GM23338 (cell line): ENCODE results near the gene BRAF. TPM values are rescaled to one million over a fixed set of nuclear protein-coding genes. Genes with fewer than 3 reads are reported as not detected.

ENCODE experiments used
- ATAC-seq: fragments of 200-7000 bp; cut with Tn5 transposase; 3 replicates; pipeline ENCODE4 v1.9.1; 2020
- DNase-seq: peaks from one replicate; pipeline ENCODE4 v3.0.0-alpha.2; 2015; ENCODE audit warnings: low spot score
- H2AFZ ChIP-seq: fragments of 200-600 bp; sonication (generic); 2 replicates; pipeline ENCODE4 v1.8.0; 2016; ENCODE audit warnings: antibody characterized with exemption, mild to moderate bottlenecking, moderate library complexity
- H3F3A ChIP-seq: fragments of 200-600 bp; sonication (generic); replicated peaks from 2 replicates; pipeline ENCODE4 v1.8.0; 2017; ENCODE audit warnings: antibody characterized with exemption, mixed run types, low read depth
- H3K27ac ChIP-seq: fragments of 200-600 bp; sonication (generic); 2 replicates; pipeline ENCODE4 v1.6.1; 2016; ENCODE audit warnings: low read depth
- H3K27me3 ChIP-seq: fragments of 200-600 bp; sonication (generic); 2 replicates; pipeline ENCODE4 v1.8.0; 2016; ENCODE audit warnings: mild to moderate bottlenecking, mixed run types, moderate library complexity; ENCODE audit not compliant: insufficient read depth
- H3K36me3 ChIP-seq: fragments of 200-600 bp; sonication (generic); 2 replicates; pipeline ENCODE4 v1.8.0; 2016; ENCODE audit warnings: mild to moderate bottlenecking; ENCODE audit not compliant: insufficient read depth
- H3K4me1 ChIP-seq: fragments of 200-600 bp; sonication (generic); 2 replicates; pipeline ENCODE4 v1.8.0; 2016; ENCODE audit warnings: mild to moderate bottlenecking, moderate library complexity; ENCODE audit not compliant: insufficient read depth
- H3K4me2 ChIP-seq: fragments of 200-600 bp; sonication (generic); 2 replicates; pipeline ENCODE4 v1.7.1; 2017; ENCODE audit warnings: mixed run types
- H3K4me3 ChIP-seq: fragments of 200-600 bp; sonication (generic); 2 replicates; pipeline ENCODE4 v1.6.1; 2016; ENCODE audit warnings: mixed run types
- H3K79me2 ChIP-seq: fragments of 200-600 bp; sonication (generic); replicated peaks from 2 replicates; pipeline ENCODE4 v1.8.0; 2017; ENCODE audit warnings: mild to moderate bottlenecking; ENCODE audit not compliant: insufficient read depth
- H3K9me2 ChIP-seq: fragments of 200-600 bp; sonication (generic); 2 replicates; pipeline ENCODE4 v1.8.0; 2017; ENCODE audit not compliant: insufficient read depth
- H4K20me1 ChIP-seq: fragments of 200-600 bp; sonication (generic); replicated peaks from 2 replicates; pipeline ENCODE4 v1.8.0; 2017; ENCODE audit warnings: mild to moderate bottlenecking; ENCODE audit not compliant: insufficient read depth
- H3K27ac Mint-ChIP-seq: 2 replicates; pipeline ENCODE4 v1.8.0; 2020; ENCODE audit warnings: inconsistent platforms, mild to moderate bottlenecking, moderate library complexity, mixed read lengths
- H3K27me3 Mint-ChIP-seq: 3 replicates; pipeline ENCODE4 v1.8.0; 2022; ENCODE audit warnings: low read depth, mild to moderate bottlenecking, moderate library complexity, mixed read lengths, inconsistent platforms; ENCODE audit not compliant: insufficient read depth, poor library complexity
- H3K36me3 Mint-ChIP-seq: 3 replicates; pipeline ENCODE4 v1.8.0; 2021; ENCODE audit warnings: low read depth, mild to moderate bottlenecking, inconsistent platforms, moderate library complexity, mixed read lengths
- H3K4me1 Mint-ChIP-seq: 3 replicates; pipeline ENCODE4 v1.8.0; 2020; ENCODE audit warnings: mild to moderate bottlenecking, inconsistent platforms, mixed read lengths
- H3K4me3 Mint-ChIP-seq: 3 replicates; pipeline ENCODE4 v1.8.0; 2021; ENCODE audit warnings: moderate library complexity, mild to moderate bottlenecking, inconsistent platforms, mixed read lengths
- H3K9me3 Mint-ChIP-seq: 3 replicates; pipeline ENCODE4 v1.8.0; 2020; ENCODE audit warnings: moderate library complexity, mild to moderate bottlenecking, inconsistent platforms, mixed read lengths
- CREB1 ChIP-seq: fragments of 250-450 bp; sonication (Bioruptor Pico); IDR thresholded peaks from 2 replicates; pipeline ENCODE4 v1.5.0; 2020; ENCODE audit warnings: low read depth, mild to moderate bottlenecking, moderate library complexity
- ETS1 ChIP-seq: IDR thresholded peaks from 2 replicates; pipeline ENCODE4 v1.6.1; 2016; ENCODE audit warnings: antibody characterized with exemption
- EZH2 ChIP-seq: fragments of 200-600 bp; sonication (generic); IDR thresholded peaks from one replicate; pipeline ENCODE4 v1.8.0; 2017; ENCODE audit warnings: antibody characterized with exemption, mild to moderate bottlenecking, low read depth; ENCODE audit not compliant: unreplicated experiment
- EZH2phosphoT487 ChIP-seq: fragments of 200-600 bp; sonication (generic); IDR thresholded peaks from one replicate; pipeline ENCODE4 v1.8.1; 2018; ENCODE audit warnings: antibody characterized with exemption; ENCODE audit not compliant: unreplicated experiment
- JUNB ChIP-seq: IDR thresholded peaks from one replicate; pipeline ENCODE4 v1.6.1; 2016; ENCODE audit warnings: antibody characterized with exemption; ENCODE audit not compliant: unreplicated experiment
- NANOG ChIP-seq: IDR thresholded peaks from 2 replicates; pipeline ENCODE4 v1.6.1; 2016; ENCODE audit warnings: antibody characterized with exemption, borderline replicate concordance
- POLR2AphosphoS5 ChIP-seq: IDR thresholded peaks from 2 replicates; pipeline ENCODE4 v1.6.1; 2016; ENCODE audit warnings: antibody characterized with exemption, low read depth
- REST ChIP-seq: IDR thresholded peaks from one replicate; pipeline ENCODE4 v1.6.1; 2018; ENCODE audit warnings: antibody characterized with exemption; ENCODE audit not compliant: unreplicated experiment
- ZNF114 ChIP-seq: fragments of 250-450 bp; sonication (Bioruptor Pico); IDR thresholded peaks from 2 replicates; pipeline ENCODE4 v1.5.0; 2020; ENCODE audit warnings: mild to moderate bottlenecking, moderate library complexity
- ZNF462 ChIP-seq: fragments of 250-450 bp; sonication (Bioruptor Pico); IDR thresholded peaks from 2 replicates; pipeline ENCODE4 v1.5.0; 2020; ENCODE audit warnings: mild to moderate bottlenecking, moderate library complexity
- polyA plus RNA-seq: library from polyadenylated mRNA; unstranded; fragments of >200 nt; fragmentation: Nextera tagmentation; extraction: Ambion mirVana; gene quantifications from 2 replicates; pipeline ENCODE4 v1.2.1, GENCODE V29; 2016
- total RNA-seq: library from RNA; depleted of rRNA; stranded (reverse); fragments of >200 nt; shearing (Covaris generic); gene quantifications from 2 replicates; pipeline ENCODE4 v1.2.3, GENCODE V29; 2014

BRAF gene
- total and polyA plus RNA-seq, 2 experiments from 2014 or later: 14.6 to 36.8 TPM

GRCh38 chr7:140698477-140698876 is 226.3 kb downstream of the BRAF start:
- no peaks in the 10 kb centered on the region for H3K9me2 ChIP-seq
- H3K27me3 ChIP-seq: no peaks in the 10 kb centered on the region
- Mint-ChIP-seq H3K27ac (no peak overlapping the region), H3K9me3 (no peaks in the 10 kb centered on the region; the same call in 2 of the 3 replicates), H3K36me3 (peaks cover 8% of the 10 kb centered on the region), H3K4me1 (peaks cover 17% of the 10 kb centered on the region), H3K4me3 (peak overlapping the region; percentile 95; the same call in 2 of the 3 replicates), H3K27me3 (peaks cover 20% of the 10 kb centered on the region)
- H2AFZ ChIP-seq: no peak overlapping the region
- H3K4me3 ChIP-seq: no peak overlapping the region
- no peak for DNase-seq
- 0 out of 2 replicates have a peak, but pooled peaks cover 3% of the 10 kb centered on the region for H3F3A ChIP-seq
- H3K4me2 ChIP-seq: 0 out of 2 replicates have a peak overlapping the region, but pooled peaks have one; percentile 82
- peaks cover 57% of the 10 kb centered on the region for H3K79me2 ChIP-seq
- H3K27ac ChIP-seq: no peak overlapping the region
- no peak for ATAC-seq
- TF ChIP-seq ZNF114 (no peak), EZH2phosphoT487 (no peak)
- peaks cover 14% of the 10 kb centered on the region for H4K20me1 ChIP-seq
- no peaks in the 10 kb centered on the region; the same call in 1 of the 2 replicates for H3K4me1 ChIP-seq
- no peaks in the 10 kb centered on the region for H3K36me3 ChIP-seq

- Mint-ChIP-seq H3K27ac (peak overlapping the region; percentile 94; the same call in 1 of the 2 replicates), H3K4me1 (peaks cover 17% of the 10 kb centered on the region), H3K27me3 (peaks cover 18% of the 10 kb centered on the region), H3K36me3 (peaks cover under 1% of the 10 kb centered on the region; the same call in 2 of the 3 replicates), H3K9me3 (no peaks in the 10 kb centered on the region; the same call in 2 of the 3 replicates), H3K4me3 (peak overlapping the region; percentile 95)
- H3K4me3 ChIP-seq: peak overlapping the region; percentile 91
- peak overlapping the region; percentile 82 for H3K4me2 ChIP-seq
- H3K9me2 ChIP-seq: no peaks in the 10 kb centered on the region
- no peak for DNase-seq
- no peak overlapping the region; the same call in 1 of the 2 replicates for H3K27ac ChIP-seq
- no peaks in the 10 kb centered on the region; the same call in 1 of the 2 replicates for H3K4me1 ChIP-seq
- peaks cover 14% of the 10 kb centered on the region for H4K20me1 ChIP-seq
- H2AFZ ChIP-seq: peak overlapping the region; percentile 96
- H3K27me3 ChIP-seq: no peaks in the 10 kb centered on the region
- no peak for ATAC-seq
- 0 out of 2 replicates have a peak, but pooled peaks cover 3% of the 10 kb centered on the region for H3F3A ChIP-seq
- no peaks in the 10 kb centered on the region for H3K36me3 ChIP-seq
- peaks cover 54% of the 10 kb centered on the region for H3K79me2 ChIP-seq
- TF ChIP-seq CREB1 (CRISPR knock-in tag) (no peak), JUNB (no peak), NANOG (no peak), EZH2phosphoT487 (no peak), EZH2 (no peak), ETS1 (no peak), REST (no peak), ZNF462 (CRISPR knock-in tag) (no peak), POLR2AphosphoS5 (no peak), ZNF114 (no peak)
These were observed 227.1 kb downstream of the BRAF start for GRCh38 chr7:140697447-140698143.
